Measurements from ENCODE around the gene IL2RA.

The IL2RA gene

DNA sequence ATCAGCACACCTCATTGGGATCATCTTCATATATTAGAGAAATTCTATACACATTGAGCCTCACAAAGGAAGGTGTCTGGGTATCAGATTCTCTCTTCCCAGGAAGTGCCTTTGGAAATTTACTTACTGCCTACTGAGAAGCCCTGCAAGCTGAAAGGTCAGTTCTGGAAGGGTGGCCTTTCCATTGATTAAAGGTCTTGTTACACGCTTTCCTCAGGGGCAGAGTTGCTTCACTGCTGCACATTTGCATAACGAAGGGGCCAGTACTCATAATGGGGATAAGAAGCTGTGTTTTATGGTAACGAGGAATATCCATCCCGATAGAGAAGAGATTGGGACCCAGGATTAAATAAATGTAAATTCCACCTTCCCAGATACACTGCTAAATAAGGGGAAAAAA is 65.5 kb downstream of the IL2RA start:
- DNase-seq (ENCODE audit: low read depth), result no peak
- no peak overlapping the region for H3K4me3 ChIP-seq (ENCODE audit: low read depth, low read length)
- TF ChIP-seq, protein P1, sequence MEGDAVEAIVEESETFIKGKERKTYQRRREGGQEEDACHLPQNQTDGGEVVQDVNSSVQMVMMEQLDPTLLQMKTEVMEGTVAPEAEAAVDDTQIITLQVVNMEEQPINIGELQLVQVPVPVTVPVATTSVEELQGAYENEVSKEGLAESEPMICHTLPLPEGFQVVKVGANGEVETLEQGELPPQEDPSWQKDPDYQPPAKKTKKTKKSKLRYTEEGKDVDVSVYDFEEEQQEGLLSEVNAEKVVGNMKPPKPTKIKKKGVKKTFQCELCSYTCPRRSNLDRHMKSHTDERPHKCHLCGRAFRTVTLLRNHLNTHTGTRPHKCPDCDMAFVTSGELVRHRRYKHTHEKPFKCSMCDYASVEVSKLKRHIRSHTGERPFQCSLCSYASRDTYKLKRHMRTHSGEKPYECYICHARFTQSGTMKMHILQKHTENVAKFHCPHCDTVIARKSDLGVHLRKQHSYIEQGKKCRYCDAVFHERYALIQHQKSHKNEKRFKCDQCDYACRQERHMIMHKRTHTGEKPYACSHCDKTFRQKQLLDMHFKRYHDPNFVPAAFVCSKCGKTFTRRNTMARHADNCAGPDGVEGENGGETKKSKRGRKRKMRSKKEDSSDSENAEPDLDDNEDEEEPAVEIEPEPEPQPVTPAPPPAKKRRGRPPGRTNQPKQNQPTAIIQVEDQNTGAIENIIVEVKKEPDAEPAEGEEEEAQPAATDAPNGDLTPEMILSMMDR (IDR thresholded peaks at IDR 0.05; ENCODE audit: control insufficient read depth, extremely low read depth, insufficient read depth), result no peak

DNA sequence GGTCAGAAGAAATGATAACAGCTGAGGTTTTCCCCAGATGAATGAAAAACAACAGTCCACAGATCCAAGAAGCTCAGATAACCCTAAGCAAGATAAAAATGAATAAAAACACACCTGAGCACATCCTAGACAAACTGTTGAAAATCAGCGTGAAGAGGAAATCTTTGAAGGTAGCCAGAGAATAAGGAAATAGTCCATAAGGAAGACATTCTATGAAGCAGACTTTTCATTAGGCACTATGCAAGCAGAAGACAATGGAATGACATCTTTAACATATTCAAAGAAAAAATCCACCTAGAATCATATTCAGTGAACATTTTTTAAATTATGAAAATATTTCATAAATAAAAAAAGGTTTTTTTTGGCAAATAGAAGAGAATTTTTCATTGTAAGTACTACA is 69.8 kb downstream of the IL2RA start:
- TF ChIP-seq, protein P1 (IDR thresholded peaks at IDR 0.05; ENCODE audit: control insufficient read depth, extremely low read depth, insufficient read depth), result no peak
- no peak overlapping the region for H3K4me3 ChIP-seq (ENCODE audit: low read depth, low read length)
- DNase-seq (ENCODE audit: low read depth), result no peak

DNA sequence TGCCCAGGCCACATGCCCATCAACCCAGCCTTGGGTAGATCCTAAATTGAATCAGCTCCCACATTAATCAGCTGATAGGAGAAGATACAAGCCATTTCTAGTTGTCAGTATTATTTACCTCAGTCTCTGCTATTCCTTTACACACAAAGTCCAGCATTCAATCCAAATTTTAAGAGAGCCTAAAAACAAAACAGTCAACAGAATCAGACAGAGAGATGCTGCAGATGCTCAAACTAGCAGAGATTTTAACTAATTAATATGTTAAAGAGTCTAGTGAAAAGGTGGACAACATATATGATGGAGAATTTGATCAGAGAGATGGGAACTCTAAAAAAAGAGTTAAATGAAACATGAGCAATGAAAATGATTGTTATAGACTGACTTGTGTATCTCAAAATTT is 70.5 kb downstream of the IL2RA start:
- H3K4me3 ChIP-seq (ENCODE audit: low read depth, low read length), result no peak overlapping the region
- no peak for DNase-seq (ENCODE audit: low read depth)
- TF ChIP-seq, protein P1 (IDR thresholded peaks at IDR 0.05; ENCODE audit: control insufficient read depth, extremely low read depth, insufficient read depth), result no peak

DNA sequence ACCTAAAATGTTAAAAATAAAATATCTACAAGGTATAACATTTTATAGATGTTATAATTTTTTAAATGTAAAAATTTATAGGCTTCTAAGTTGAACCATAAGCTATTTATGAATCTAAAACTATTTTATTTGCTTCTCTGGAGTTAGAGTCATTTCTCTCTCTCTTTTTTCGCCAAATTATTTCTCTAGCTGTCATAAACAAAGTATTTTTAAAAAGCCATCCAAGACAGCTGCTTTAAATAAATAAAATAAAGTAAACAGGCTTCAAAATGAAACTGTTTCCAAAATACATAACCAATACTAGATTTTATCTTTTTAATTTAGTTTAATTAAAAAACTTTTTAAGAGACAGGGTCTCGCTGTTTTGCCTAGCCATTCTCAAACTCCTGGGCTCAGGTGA is 72.4 kb downstream of the IL2RA start:
- TF ChIP-seq, protein P1 (IDR thresholded peaks at IDR 0.05; ENCODE audit: control insufficient read depth, extremely low read depth, insufficient read depth), result no peak
- DNase-seq (ENCODE audit: low read depth), result no peak
- H3K4me3 ChIP-seq (ENCODE audit: low read depth, low read length), result no peak overlapping the region

DNA sequence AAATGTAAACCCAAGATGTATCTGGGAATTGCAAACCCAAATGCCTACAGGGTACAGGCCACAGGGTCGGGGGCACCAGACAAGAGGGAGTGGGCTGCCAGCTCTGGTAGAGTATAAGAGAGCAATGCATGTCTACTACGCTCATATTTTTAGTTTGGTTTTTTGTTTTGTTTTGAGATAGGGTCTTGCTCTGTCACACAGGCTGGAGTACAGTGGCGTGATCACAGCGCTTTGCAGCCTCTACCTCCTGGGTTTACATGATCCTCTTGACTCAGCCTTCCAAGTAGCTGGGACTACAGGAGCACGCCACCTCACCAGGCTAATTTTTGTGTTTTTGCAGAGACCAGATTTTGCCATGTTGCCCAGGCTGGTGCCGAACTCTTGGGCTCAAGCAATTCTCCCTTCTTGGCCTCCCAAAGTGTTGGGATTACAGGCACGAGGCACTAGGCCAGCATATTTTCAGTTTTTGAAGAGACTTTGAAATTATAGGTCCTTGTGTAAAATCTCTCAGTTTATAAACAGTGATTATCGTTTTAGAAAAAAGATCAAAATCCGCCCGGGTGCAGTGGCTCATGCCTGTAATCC is 73.7 kb downstream of the IL2RA start:
- no peak overlapping the region for H3K4me3 ChIP-seq (ENCODE audit: low read depth, low read length)
- DNase-seq (ENCODE audit: low read depth), result no peak
- TF ChIP-seq, protein P1 (IDR thresholded peaks at IDR 0.05; ENCODE audit: control insufficient read depth, extremely low read depth, insufficient read depth), result no peak

DNA sequence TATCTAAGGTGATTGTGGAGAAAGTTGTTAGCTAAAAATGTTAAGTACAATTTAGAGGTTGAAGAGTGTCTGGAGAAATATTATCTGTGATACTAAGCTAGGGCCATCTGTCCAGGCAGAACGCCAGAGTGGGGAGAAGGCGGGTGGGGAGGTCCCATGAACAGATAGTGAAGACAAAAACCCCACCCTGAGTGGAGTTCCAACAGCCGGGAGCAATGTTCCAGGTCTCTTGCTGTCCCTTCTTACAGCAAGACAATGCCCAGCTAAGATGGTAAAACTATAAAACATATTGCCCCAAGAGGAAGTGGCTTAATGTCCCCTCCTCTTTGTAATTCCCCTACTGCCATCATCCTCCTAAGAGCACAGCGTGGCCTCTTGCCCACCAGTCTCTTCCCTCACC is 74.4 kb downstream of the IL2RA start:
- TF ChIP-seq, protein P1 (IDR thresholded peaks at IDR 0.05; ENCODE audit: control insufficient read depth, extremely low read depth, insufficient read depth), result no peak
- DNase-seq (ENCODE audit: low read depth), result no peak
- H3K4me3 ChIP-seq (ENCODE audit: low read depth, low read length), result no peak overlapping the region

DNA sequence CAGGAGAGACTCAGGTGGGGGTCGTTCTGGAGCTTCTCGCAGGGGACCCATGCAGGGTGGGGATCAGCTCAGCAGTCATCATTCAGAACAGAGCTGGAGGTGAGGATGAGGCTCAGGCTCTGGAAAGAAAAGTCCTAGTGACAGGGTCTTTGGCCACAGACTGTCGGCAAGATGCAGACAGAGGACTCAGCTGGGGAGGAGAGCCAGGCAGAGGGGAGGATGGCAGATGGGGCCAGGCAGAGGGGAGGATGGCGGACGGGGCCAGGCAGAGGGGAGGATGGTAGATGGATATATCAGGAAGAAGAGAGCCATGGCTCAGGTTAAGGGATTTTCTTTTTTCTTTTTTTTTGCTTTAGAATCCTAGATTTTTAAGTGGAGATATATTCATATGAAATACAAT is 77.1 kb downstream of the IL2RA start:
- H3K4me3 ChIP-seq (ENCODE audit: low read depth, low read length), result no peak overlapping the region
- TF ChIP-seq, protein P1 (IDR thresholded peaks at IDR 0.05; ENCODE audit: control insufficient read depth, extremely low read depth, insufficient read depth), result no peak
- DNase-seq (ENCODE audit: low read depth), result no peak

Data from LNCaP clone FGC (cell line).